NCI-H748 (cell line): Measurements from ENCODE around the gene THSD7B.
A peak's percentile ranks its signal among the peaks of the same experiment; 100 is the strongest.
"Not testable (repeated sequence)": the region's sequence is repeated elsewhere in the genome, so short reads cannot be mapped to it uniquely, and the experiment has no call there.

ENCODE experiments used
- DNase-seq: peaks from one replicate; lab custom pipeline; 2025; ENCODE audit not compliant: unreplicated experiment; lab: John Stamatoyannopoulos, UW

THSD7B gene

GRCh38 chr2:136765256-136766072 lies at the start of gene THSD7B:
THSD7B (plus strand) TSS chr2:136765545; CDS start chr2:136882179, 116,634 bp downstream.
- DNase-seq = peak; percentile 39

GRCh38 chr2:136718273-136718672 lies 47.1 kb upstream of the THSD7B start:
- no peak for DNase-seq

GRCh38 chr2:136727973-136728699 lies 37.2 kb upstream of the THSD7B start:
- no peak for DNase-seq

- no peak for DNase-seq
Measured at GRCh38 chr2:136736236-136736635, 29.1 kb upstream of the THSD7B start.

GRCh38 chr2:136738044-136738443 lies 27.3 kb upstream of the THSD7B start:
- DNase-seq = no peak

- DNase-seq = no peak
Measured at GRCh38 chr2:136741471-136741870, 23.9 kb upstream of the THSD7B start.

- no peak for DNase-seq
Measured at GRCh38 chr2:136750065-136750464, 15.3 kb upstream of the THSD7B start.

GRCh38 chr2:136751406-136751805 lies 13.9 kb upstream of the THSD7B start:
- DNase-seq = no peak

- not testable (repeated sequence) for DNase-seq
Measured at GRCh38 chr2:136758504-136758903, 6.8 kb upstream of the THSD7B start.

GRCh38 chr2:136764452-136765255 lies 691 bp upstream of the THSD7B start:
- DNase-seq = peak; percentile 60

GRCh38 chr2:136766073-136766404 lies 694 bp downstream of the THSD7B start:
- DNase-seq = peak; percentile 46

GRCh38 chr2:136767030-136767429 lies 1.7 kb downstream of the THSD7B start:
- DNase-seq = no peak

GRCh38 chr2:136769871-136770270 lies 4.5 kb downstream of the THSD7B start:
- no peak for DNase-seq

- DNase-seq = no peak
Measured at GRCh38 chr2:136770384-136770783, 5.0 kb downstream of the THSD7B start.

- no peak for DNase-seq
Measured at GRCh38 chr2:136777391-136777790, 12.0 kb downstream of the THSD7B start.

- no peak for DNase-seq
Measured at GRCh38 chr2:136783856-136784255, 18.5 kb downstream of the THSD7B start.

- DNase-seq = no peak
Measured at GRCh38 chr2:136785215-136785614, 19.9 kb downstream of the THSD7B start.

GRCh38 chr2:136787970-136788369 lies 22.6 kb downstream of the THSD7B start:
- DNase-seq = no peak

- DNase-seq = no peak
Measured at GRCh38 chr2:136796339-136796738, 31.0 kb downstream of the THSD7B start.

GRCh38 chr2:136798766-136799165 lies 33.4 kb downstream of the THSD7B start:
- DNase-seq = no peak

GRCh38 chr2:136801661-136802060 lies 36.3 kb downstream of the THSD7B start:
- no peak for DNase-seq

- no peak for DNase-seq
Measured at GRCh38 chr2:136809998-136810397, 44.7 kb downstream of the THSD7B start.
